Loucy (cell line): ENCODE results near the gene SLC35E4.

Experiments used
- EZH2phosphoT487 ChIP-seq: fragments of 200-600 bp; IDR thresholded peaks from 2 replicates; pipeline ENCODE4 v1.6.1; 2018; ENCODE audit warnings: antibody characterized with exemption, mild to moderate bottlenecking, moderate library complexity, borderline replicate concordance
- TF ChIP-seq, protein P1 (sequence below): fragments of 200-600 bp; sonication (generic); conservative IDR thresholded peaks from 2 replicates; pipeline ENCODE4 v1.5.1; 2014; ENCODE audit warnings: mild to moderate bottlenecking, antibody characterized with exemption, low read length

DNA sequence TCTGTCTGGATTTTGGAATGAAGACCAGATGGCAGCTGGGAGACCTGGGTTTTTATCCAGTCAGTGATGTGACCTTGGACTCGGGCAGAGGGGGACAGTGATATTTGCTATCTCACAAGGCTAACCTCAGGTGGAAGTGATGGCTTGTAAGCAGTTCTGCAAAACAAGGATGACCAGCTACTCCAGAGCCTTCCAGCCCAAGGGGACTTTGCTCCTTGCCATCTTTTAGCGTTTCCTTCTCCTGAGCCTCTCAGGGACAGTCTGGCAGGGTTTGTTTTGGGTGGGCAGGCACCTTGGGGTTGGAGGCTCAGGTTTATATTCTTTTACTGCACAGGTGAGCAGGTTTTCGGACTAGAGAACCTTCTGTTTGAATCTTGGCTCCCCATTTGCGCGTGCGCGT is 49.6 kb downstream of the SLC35E4 start:
- TF ChIP-seq, protein P1, sequence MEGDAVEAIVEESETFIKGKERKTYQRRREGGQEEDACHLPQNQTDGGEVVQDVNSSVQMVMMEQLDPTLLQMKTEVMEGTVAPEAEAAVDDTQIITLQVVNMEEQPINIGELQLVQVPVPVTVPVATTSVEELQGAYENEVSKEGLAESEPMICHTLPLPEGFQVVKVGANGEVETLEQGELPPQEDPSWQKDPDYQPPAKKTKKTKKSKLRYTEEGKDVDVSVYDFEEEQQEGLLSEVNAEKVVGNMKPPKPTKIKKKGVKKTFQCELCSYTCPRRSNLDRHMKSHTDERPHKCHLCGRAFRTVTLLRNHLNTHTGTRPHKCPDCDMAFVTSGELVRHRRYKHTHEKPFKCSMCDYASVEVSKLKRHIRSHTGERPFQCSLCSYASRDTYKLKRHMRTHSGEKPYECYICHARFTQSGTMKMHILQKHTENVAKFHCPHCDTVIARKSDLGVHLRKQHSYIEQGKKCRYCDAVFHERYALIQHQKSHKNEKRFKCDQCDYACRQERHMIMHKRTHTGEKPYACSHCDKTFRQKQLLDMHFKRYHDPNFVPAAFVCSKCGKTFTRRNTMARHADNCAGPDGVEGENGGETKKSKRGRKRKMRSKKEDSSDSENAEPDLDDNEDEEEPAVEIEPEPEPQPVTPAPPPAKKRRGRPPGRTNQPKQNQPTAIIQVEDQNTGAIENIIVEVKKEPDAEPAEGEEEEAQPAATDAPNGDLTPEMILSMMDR: no peak
- TF ChIP-seq EZH2phosphoT487: no peak
